Esophagus muscularis mucosa (tissue), 4 donors: Measurements from ENCODE around the gene MACROD2. TPM values are rescaled to one million over a fixed set of nuclear protein-coding genes. Genes with fewer than 3 reads are reported as not detected.

Source experiments
- DNase-seq: peaks from one replicate; pipeline ENCODE4 v3.0.0-alpha.2; 2017; ENCODE audit errors: extremely low spot score
- H3K27ac ChIP-seq, 4 donors: fragments of 200-600 bp; sonication (generic); replicated peaks in 1 of 4; 1 replicate in 3 of 4; 2 replicates in 1 of 4; pipeline ENCODE4 v1.5.1; 2016 to 2019; ENCODE audit warnings: mild to moderate bottlenecking in 1 of 4
- H3K27me3 ChIP-seq, 4 donors: fragments of 200-600 bp; sonication (generic); one replicate each; pipeline versions ENCODE4 v1.5.1 to v1.6.0; 2016 to 2019
- H3K36me3 ChIP-seq, 4 donors: fragments of 200-600 bp; sonication (generic); one replicate each; pipeline ENCODE4 v1.5.1; 2016 to 2019
- H3K4me1 ChIP-seq, 4 donors: fragments of 200-600 bp; sonication (generic); one replicate each; pipeline ENCODE4 v1.5.1; 2016 to 2019
- H3K4me3 ChIP-seq, 4 donors: fragments of 200-600 bp; sonication (generic); 1 replicate in 2 of 4; 2 replicates in 2 of 4; pipeline ENCODE4 v1.5.1; 2016 to 2019; ENCODE audit warnings: mild to moderate bottlenecking in 4 of 4, moderate library complexity in 1 of 4
- H3K9me3 ChIP-seq, 4 donors: fragments of 200-600 bp; sonication (generic); 1 replicate in 3 of 4; 2 replicates in 1 of 4; pipeline ENCODE4 v1.5.1; 2016 to 2019
- EP300 ChIP-seq: sonication (generic); formaldehyde crosslinking; IDR thresholded peaks from one replicate; pipeline ENCODE4 v1.6.1; 2017; ENCODE audit warnings: antibody characterized with exemption
- POLR2A ChIP-seq: fragments of 450-650 bp; IDR thresholded peaks from one replicate; pipeline ENCODE4 v1.6.1; 2017; ENCODE audit warnings: antibody characterized with exemption, moderate library complexity, mild to moderate bottlenecking, low read depth
- POLR2AphosphoS5 ChIP-seq, 2 donors: sonication (generic); formaldehyde crosslinking; IDR thresholded peaks; one replicate each; pipeline ENCODE4 v1.6.1; 2017; ENCODE audit warnings: antibody characterized with exemption in 2 of 2
- WGBS: methylation state at CpG from one replicate; pipeline ENCODE4 v1.1.5; 2018; 5-methylcytosine and 5-hydroxymethylcytosine counted together
- intact Hi-C: fragments of 100-400 bp; cut with DNase I; formaldehyde crosslinking; loops from one replicate; pipeline ENCODE4 v1.15.1; 2023
- total RNA-seq, 4 donors: library from RNA; depleted of rRNA; stranded (reverse); fragments of >200 nt; gene quantifications; one replicate each; pipeline versions ENCODE4 v1.1.0 to v1.2.1, GENCODE V29; 2016
- TF ChIP-seq, protein P1 (sequence below), 3 experiments: fragments of 200-600 bp in 2 of 3; fragments of 450-650 bp in 1 of 3; sonication (generic) in 2 of 3; IDR thresholded peaks; one replicate each; pipeline ENCODE4 v1.5.1; 2017 to 2019; ENCODE audit warnings: antibody characterized with exemption in 3 of 3, mild to moderate bottlenecking in 2 of 3, moderate library complexity in 1 of 3

Gene MACROD2
- total RNA-seq, 4 donors from 2014 or later: 1.4 to 3.6 (median 2.6) TPM

DNA sequence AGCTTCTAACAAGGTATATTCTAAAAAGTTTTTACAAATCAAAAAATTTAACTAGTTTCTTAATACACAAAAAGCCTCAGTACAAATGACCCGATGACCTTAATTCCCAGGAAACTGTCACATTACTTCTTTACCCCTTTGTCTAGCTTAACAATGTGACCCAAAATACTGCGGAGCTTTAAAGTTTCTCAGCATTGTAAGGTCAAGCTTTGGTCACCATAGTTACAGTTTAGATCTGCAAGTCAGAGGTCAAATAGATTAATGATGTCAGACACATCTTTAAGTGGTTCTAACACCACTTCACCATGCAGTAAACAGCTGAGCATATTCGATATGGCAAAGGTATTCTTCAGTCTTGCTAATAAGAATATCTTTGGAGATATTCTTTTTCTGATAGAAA is 378.9 kb downstream of the MACROD2 start:
- 58% methylated on average over 3 of the region's 3 CpGs for WGBS

DNA sequence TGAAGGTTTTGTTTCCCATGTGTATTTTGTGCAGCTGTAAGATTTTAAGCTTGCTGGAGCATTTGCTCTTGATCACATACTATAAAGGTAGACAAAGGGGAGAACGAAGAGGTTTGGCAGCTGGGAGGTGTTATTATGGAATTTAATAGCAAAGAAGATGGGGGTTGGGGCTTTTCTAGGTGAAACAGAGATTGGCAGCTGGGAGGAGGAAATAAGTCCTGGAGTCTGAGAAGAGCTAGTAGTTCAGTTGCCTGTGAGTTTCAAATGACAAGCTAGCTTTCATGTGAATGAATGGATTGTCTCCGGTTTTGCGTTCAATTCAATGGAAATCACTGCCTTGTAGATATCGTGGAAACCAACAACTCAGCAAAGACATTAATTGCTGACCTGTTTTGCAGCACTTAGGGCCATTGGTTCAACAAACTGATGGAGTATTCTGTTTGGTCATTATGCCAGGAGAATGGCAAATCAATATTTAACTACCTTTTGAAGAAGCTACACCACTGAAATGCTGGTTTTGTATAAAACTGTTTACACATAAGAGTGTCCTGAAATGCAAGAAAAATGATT is 380.2 kb downstream of the MACROD2 start:
- Histone ChIP-seq H3K4me3 (no peak overlapping the region), H3K36me3 (no peaks in the 10 kb centered on the region), H3K4me1 (no peaks in the 10 kb centered on the region), H3K27ac (no peak overlapping the region), H3K9me3 (no peaks in the 10 kb centered on the region), H3K27me3 (no peaks in the 10 kb centered on the region)
- no peak for DNase-seq
- intact Hi-C loops: no loop called here
- 59% methylated on average over 4 of the region's 4 CpGs for WGBS
- TF ChIP-seq, protein P1, sequence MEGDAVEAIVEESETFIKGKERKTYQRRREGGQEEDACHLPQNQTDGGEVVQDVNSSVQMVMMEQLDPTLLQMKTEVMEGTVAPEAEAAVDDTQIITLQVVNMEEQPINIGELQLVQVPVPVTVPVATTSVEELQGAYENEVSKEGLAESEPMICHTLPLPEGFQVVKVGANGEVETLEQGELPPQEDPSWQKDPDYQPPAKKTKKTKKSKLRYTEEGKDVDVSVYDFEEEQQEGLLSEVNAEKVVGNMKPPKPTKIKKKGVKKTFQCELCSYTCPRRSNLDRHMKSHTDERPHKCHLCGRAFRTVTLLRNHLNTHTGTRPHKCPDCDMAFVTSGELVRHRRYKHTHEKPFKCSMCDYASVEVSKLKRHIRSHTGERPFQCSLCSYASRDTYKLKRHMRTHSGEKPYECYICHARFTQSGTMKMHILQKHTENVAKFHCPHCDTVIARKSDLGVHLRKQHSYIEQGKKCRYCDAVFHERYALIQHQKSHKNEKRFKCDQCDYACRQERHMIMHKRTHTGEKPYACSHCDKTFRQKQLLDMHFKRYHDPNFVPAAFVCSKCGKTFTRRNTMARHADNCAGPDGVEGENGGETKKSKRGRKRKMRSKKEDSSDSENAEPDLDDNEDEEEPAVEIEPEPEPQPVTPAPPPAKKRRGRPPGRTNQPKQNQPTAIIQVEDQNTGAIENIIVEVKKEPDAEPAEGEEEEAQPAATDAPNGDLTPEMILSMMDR (IDR thresholded peaks at IDR 0.05): no peak
- TF ChIP-seq POLR2A (no peak), EP300 (no peak), POLR2AphosphoS5 (IDR thresholded peaks at IDR 0.05) (no peak)

More for the DNA sequence above, 378.9 kb downstream of the MACROD2 start:
- no peaks in the 10 kb centered on the region for H3K36me3 ChIP-seq
- no peak overlapping the region for H3K27ac ChIP-seq
- no peaks in the 10 kb centered on the region for H3K4me1 ChIP-seq
- H3K4me3 ChIP-seq: no peak overlapping the region
- intact Hi-C loops: no loop called here
- DNase-seq: no peak
- H3K9me3 ChIP-seq: no peaks in the 10 kb centered on the region
- no peak for TF ChIP-seq POLR2AphosphoS5 (IDR thresholded peaks at IDR 0.05)
- TF ChIP-seq EP300: no peak
- TF ChIP-seq POLR2A: no peak
- TF ChIP-seq, protein P1 (IDR thresholded peaks at IDR 0.05): no peak
- H3K27me3 ChIP-seq: no peaks in the 10 kb centered on the region

DNA sequence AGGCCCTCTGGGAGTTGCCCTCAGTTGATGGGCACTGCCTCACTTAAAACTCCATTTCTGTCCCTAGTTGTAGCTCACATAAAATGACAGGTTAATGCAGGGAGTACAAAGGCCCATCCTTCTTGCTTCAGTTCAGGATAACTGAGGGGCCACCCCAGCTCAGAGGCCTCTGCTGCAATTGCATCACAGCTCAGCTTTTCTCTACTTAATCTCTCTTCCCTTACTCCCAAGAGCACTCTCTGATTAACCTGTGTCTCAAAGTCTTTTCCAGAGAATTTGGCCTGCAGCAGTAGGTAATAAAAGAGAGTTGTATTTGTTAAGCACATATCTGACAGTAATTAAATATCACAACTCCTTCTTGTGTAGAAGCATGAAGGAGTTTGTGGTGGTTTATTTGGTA is 383.0 kb downstream of the MACROD2 start:
- Histone ChIP-seq H3K27me3 (no peaks in the 10 kb centered on the region), H3K36me3 (no peaks in the 10 kb centered on the region), H3K4me3 (no peak overlapping the region), H3K27ac (no peak overlapping the region), H3K9me3 (no peaks in the 10 kb centered on the region), H3K4me1 (no peaks in the 10 kb centered on the region)
- DNase-seq: no peak
- TF ChIP-seq, protein P1 (IDR thresholded peaks at IDR 0.05): no peak
- TF ChIP-seq POLR2AphosphoS5 (IDR thresholded peaks at IDR 0.05) (no peak), POLR2A (no peak)
- intact Hi-C loops: no loop called here

DNA sequence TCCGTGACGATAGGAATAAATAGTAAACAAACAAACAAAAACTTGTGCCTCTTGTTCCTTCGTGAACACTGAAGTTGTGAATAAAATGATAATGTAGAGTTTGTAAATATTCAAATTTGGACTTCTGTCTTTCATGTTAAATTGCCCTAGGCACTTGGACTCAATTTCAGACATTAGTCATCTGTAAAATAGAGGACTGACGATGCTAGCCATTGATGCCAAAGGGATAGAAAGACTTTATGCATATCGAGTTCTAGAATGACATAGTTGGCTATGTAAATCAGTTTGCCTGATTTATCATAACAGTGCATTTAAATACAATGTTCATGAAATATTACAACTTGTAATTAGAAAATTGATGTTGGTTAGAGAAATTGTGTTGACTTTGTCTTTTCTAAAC is 388.0 kb downstream of the MACROD2 start:
- no peaks in the 10 kb centered on the region for H3K4me1 ChIP-seq
- WGBS: 85% methylated on average over 5 of the region's 5 CpGs
- DNase-seq: no peak
- intact Hi-C loops: no loop called here
- TF ChIP-seq EP300 (no peak), POLR2AphosphoS5 (IDR thresholded peaks at IDR 0.05) (no peak), POLR2A (no peak)
- TF ChIP-seq, protein P1 (IDR thresholded peaks at IDR 0.05): no peak
- H3K9me3 ChIP-seq: peaks cover 0 to 11% (median 4%) of the 10 kb centered on the region in 4 donors
- H3K27ac ChIP-seq: no peak overlapping the region
- no peaks in the 10 kb centered on the region for H3K36me3 ChIP-seq
- H3K27me3 ChIP-seq: no peaks in the 10 kb centered on the region
- H3K4me3 ChIP-seq: no peak overlapping the region
